ENCODE measurements around the gene TRMT112. TPM values are rescaled to one million over a fixed set of nuclear protein-coding genes. Genes with fewer than 3 reads are reported as not detected.
"Not testable (repeated sequence)": the region's sequence is repeated elsewhere in the genome, so short reads cannot be mapped to it uniquely, and the experiment has no call there.

The TRMT112 gene
- total RNA-seq, 1 donor from 2014 or later = 108 TPM

DNA sequence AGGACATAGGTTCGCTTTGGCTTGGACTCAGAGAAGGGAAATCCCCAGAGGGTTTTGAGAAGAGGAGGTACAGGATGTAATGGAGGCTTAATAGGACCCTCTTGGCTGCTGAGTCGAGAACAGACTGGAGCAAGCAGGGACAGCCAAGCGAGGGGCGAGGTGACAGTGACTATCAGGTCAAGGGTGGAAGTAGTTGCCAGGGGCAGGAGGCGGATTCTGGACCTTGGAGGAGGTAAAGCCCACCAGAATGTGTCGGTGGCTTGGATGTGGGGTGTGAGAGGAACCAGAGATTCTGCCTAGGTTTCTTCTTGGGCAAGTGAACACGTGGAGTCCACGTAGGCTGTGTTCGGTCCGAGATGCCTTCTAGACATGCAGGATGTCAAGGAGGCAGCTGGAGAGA is 4.4 kb downstream of the TRMT112 start:
- DNase-seq = no peak

GRCh38 chr11:64307795-64308194 is 9.6 kb downstream of the TRMT112 start:
- not testable (repeated sequence) for DNase-seq

GRCh38 chr11:64306876-64307622 is 10.3 kb downstream of the TRMT112 start:
- DNase-seq = no peak

- no peak for DNase-seq
Observed at GRCh38 chr11:64306563-64306875, 10.8 kb downstream of the TRMT112 start.

DNA sequence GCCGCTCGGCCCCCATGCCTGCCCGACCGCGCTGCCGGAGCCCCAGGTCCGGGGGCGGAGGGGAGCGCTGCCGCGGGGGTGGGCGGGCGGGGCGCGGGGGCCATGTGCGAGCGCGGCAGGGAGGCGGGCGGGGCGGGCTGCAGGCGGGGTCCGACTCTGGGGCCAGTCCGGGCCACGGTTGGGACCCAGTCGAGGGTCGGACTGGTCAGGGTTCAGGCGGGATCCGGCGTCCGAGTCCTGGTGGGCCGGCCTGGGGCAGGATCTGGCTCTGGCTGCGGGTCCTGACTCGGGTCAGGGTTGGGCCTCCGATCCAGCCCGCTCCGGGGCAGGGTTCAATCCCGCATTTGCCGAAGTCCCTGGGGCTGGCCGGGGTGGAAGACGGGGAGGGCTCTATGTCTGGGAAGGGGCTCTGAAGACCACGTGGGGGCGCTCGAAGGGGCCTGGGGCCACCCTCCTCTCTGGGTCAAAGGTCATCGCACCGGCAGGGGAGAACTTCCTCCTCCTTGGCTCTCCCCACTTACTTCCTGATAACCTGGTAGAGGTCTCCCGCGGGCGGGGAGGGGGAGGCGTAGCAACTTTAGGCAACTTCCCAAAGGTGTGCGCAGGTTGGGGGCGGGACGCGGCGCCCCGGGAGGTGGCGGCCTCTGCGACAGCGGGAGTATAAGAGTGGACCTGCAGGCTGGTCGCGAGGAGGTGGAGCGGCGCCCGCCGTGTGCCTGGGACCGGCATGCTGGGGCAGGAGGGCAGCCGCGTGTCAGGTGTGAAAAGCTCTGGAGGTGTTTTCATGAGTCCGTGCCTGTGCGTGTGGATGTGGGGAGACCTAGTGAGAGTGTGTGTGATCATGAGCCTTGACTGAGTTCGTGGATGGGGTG is 11.4 kb downstream of the TRMT112 start:
- DNase-seq = no peak

GRCh38 chr11:64305075-64305690 is 12.2 kb downstream of the TRMT112 start, which contains the start of gene ESRRA:
Gene ESRRA, plus strand, starts transcription at chr11:64305524. Its CDS starts 1,656 bp downstream, at chr11:64307180.
- DNase-seq = peak; percentile 98

- peak; percentile 75 for DNase-seq
Observed at GRCh38 chr11:64304316-64305072, 12.9 kb downstream of the TRMT112 start.

DNA sequence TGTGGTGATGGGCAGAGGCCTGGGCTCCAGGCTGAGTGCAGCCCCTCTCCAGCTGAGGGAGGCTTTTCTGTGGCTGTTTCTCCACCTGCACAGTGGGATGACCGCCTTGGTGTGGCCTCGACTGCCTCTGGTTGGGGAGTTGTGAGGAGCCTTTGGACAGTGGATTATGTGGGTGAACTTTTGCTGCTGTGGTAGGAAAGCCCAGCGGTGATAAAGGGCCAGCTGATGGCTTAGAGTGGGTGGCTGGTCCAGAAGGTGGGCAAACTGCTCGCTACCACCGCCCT is 13.4 kb downstream of the TRMT112 start:
- no peak for DNase-seq

DNA sequence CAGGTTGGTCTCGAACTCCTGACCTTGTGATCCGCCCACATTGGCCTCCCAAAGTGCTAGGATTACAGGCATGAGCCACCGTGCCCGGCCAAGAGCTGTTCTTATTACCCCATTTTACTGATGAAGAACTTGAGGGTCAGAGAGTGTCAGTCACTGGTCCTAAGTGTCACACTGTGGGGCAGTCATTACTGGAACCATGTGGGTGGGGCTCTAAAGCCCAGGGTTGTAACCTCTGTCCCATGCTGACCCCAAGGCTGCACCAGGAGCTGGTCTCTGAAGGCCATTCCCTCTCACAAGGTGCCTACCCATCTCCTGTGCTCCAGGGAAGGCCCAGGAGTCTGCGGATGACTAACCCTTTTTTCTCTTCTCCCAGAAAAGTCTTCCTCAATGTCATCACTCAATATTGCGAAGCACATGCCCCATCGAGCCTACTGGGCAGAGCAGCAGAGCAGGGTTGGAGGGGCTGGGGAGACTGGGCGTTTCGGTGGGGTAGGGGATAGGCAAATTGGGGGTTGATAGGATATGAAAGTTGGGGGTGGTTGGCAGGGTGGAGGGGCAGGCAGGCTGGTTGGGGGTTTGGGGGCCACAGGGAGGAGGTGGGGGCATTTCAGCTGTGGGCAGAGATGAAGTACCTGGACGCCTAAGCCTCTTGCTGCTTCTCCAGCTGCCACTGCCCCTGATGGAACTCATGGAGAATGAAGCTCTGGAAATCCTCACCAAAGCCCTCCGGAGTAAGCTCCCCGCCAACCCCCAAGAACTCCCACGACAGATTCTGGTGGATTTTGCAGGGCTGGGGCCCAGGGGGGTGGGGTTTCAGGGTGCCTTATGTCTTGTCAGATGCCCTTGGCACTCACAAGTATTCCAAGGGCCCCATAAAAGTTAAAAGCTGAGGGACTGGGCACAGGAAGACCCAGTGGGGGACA is 14.0 kb downstream of the TRMT112 start:
- DNase-seq = no peak

DNA sequence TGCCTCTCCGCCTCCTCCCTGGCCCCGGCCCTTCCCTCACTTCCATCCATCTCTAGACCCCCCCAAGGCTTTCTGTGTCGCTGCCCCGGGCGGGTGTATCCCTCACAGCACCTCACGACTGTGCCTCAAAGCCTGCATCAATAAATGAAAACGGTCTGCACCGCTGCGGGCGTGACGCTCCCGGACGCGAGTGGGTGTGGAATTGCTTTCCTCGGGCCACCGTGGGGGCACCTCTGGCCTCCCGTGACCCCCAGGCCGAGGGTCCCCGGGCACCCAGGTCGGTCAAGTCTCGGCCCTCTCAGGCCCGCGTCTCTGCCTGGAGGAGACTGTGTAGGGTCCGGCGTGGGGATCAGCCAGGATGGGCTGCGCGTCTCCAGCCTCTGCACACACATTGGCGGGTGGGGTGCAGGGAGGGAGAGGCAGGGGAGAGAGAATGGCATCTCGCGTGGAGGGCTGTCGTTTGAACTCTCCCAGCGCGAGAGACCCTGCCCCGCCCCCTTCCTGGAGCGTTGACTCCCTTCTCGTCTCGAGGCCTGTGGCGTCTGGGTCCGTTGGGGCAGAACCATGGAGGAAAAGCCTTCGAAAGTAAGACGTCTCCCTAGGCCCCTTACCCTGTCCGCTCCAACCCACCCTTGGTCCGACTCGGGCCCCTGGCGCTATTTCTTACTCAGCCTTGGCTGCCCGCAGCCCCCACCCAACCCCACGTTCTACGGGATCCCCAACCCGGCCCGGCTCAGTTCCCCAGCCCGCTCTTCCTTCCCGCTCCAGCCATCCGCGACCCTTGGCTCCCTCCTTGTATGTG is 17.3 kb downstream of the TRMT112 start, which contains the start of gene CATSPERZ:
Gene CATSPERZ, plus strand, starts transcription at position 512 of the 802 bp plus-strand sequence. Its CDS starts 53 bp downstream, at position 565.
- DNase-seq = no peak

DNA sequence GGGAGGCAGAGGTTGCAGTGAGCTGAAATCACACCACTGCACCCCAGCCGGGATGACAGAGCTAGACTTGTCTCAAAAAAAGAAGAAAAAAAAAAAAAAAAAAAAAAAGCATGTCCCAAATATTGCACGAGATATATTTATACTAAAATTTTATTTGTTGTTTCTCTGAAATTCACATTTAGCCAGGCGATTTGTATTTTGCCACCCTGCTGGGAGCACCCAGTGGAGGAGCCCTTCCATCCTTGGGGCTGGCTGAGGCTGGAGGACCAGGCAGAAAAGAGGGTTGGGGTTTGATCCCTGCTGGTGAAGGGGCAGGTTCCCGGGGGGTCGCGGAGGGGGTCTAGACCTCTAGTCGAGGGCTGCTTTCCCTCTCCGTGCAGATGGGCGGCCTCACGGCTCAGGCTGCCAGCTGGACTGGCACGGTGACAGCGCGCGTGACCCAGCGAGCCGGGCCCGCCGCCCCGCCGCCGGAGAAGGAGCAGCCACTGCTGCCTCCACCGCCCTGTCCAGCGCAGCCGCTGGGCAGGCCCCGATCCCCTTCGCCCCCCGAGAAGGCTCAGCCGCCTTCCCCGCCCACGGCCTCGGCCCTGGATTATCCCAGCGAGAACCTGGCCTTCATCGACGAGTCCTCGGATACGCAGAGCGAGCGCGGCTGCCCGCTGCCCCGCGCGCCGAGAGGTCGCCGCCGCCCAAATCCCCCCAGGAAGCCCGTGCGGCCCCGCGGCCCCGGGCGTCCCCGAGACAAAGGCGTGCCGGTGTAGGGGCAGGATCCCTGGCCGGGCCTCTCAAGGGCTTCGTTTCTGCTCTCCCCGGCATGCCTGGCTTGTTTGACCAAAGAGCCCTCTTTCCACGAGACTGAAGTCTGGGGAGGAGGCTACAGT is 18.2 kb downstream of the TRMT112 start:
- no peak for DNase-seq

- DNase-seq = no peak
Observed at GRCh38 chr11:64297699-64298358, 19.5 kb downstream of the TRMT112 start.

DNA sequence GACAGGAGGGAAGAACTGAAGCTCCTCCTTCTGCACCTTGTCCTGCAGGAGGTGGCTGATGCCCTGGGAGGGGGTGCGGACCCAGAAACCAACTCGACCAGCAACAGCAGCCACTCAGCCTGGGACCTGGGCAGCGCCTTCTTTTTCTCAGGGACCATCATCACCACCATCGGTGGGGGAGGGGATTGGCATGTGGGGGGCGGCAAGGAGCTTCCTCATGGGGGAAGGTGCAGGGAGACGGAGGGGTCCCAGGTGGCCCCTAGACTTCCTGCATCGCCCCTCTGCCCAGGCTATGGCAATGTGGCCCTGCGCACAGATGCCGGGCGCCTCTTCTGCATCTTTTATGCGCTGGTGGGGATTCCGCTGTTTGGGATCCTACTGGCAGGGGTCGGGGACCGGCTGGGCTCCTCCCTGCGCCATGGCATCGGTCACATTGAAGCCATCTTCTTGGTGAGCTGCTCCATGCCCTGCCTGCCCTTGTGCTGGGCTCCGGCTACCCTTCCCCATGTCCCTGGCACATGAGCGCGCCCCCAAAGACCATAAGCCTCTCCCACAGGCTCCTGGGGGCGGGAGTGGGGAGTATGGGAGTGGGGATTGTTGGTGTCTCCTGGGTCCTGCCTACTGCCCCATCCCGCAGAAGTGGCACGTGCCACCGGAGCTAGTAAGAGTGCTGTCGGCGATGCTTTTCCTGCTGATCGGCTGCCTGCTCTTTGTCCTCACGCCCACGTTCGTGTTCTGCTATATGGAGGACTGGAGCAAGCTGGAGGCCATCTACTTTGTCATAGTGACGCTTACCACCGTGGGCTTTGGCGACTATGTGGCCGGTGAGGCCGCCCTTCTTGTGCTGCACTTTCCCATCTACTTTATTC is 20.3 kb downstream of the TRMT112 start:
- no peak for DNase-seq

- DNase-seq = peak; percentile 22
Observed at GRCh38 chr11:64296236-64296635, 21.1 kb downstream of the TRMT112 start.

GRCh38 chr11:64295760-64296159 is 21.6 kb downstream of the TRMT112 start:
- DNase-seq = no peak

- no peak for DNase-seq
Observed at GRCh38 chr11:64294774-64295173, 22.6 kb downstream of the TRMT112 start.

DNA sequence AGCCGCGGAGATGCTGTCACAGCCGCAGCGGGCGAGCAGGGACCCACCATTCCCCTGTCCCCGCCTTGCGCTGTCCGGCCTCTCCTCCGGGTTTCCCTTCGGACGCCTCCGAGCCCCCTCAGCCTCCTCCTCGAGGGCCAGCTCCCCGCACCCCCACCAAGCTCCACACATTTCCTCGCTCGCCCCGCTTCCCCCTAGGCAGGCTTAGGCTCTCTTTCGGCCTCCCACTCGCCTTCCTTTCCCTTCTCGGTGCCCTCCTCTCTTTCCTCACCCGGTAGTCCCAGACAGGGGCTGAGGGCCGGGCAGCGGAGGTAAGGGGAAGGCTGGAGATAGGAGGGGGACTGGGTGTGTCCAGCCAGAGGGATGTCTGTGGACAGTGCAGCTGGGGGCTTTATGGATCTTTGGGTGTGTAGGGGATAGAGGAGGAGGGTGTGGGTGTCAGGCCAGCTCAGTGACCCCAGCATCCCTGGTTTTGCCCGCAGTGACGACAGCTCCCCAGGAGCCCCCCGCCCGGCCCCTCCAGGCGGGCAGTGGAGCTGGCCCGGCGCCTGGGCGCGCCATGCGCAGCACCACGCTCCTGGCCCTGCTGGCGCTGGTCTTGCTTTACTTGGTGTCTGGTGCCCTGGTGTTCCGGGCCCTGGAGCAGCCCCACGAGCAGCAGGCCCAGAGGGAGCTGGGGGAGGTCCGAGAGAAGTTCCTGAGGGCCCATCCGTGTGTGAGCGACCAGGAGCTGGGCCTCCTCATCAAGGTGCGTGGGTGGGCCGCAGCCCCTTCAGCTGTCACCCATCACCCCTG is 24.7 kb downstream of the TRMT112 start:
- DNase-seq = no peak

All from skin of body (tissue), 2 donors.